ENCODE data around the gene BCR.
"Not testable (repeated sequence)": the region's sequence is repeated elsewhere in the genome, so short reads cannot be mapped to it uniquely, and the experiment has no call there.

The BCR gene

DNA sequence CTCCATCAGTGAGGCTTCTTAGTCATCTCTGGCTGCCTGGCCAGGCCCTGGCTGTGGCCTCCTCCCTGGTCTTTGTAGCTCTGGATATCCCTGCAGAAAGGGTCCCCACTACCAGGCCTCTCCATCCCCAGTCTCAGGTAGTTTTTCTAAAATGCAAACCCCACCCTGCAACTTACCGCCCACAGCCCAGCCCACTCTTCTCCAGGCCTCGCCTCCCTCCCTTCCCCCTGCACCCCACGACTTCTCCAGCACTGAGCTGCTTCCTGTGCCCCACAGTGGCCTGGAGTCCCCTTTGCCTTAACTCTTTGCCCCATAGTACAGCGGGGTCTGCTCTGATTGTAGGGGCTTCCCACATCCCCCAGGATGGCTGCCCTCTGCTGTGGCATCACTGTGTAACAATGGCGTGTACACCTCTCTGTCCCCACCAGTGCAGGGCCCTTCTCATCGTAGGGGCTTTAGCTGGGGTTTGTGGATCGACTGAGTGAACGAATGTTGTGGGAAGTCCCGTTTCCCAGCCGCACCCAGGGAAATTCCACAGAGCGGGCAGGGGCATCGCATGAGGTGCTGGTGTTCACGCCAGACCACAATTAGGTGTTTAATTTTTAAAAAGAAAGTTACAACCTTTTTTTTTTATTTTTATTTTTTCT is 111.6 kb downstream of the BCR start:
- DNase-seq: no peak

GRCh38 chr22:23292453-23293350 is 112.4 kb downstream of the BCR start:
- DNase-seq: no peak

- no peak for DNase-seq
Observed at GRCh38 chr22:23293720-23294119, 113.4 kb downstream of the BCR start.

GRCh38 chr22:23294221-23294620 is 113.9 kb downstream of the BCR start:
- DNase-seq: no peak

- DNase-seq: no peak
Observed at GRCh38 chr22:23300476-23300875, 120.2 kb downstream of the BCR start.

DNA sequence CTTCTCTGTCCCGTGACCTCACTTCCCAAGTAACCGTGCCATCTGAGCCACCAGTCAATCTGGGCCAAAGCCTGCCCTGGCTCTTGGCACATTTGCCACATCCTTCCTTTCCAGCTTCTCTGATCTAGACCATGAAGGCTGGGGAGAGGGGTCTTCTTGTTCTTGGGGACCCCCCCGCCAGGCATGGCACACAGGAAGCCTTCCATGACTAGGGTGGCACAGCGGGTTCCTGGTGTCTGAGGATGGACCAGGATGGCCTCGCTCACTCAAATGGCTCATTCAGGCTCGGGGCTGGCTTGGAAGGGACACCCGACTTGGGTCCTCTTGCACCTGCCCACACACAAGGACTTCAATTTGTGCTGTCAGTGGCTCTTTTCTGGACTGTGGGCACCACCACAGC is 121.3 kb downstream of the BCR start:
- DNase-seq: no peak

GRCh38 chr22:23302171-23303002 is 122.1 kb downstream of the BCR start:
- DNase-seq: no peak

DNA sequence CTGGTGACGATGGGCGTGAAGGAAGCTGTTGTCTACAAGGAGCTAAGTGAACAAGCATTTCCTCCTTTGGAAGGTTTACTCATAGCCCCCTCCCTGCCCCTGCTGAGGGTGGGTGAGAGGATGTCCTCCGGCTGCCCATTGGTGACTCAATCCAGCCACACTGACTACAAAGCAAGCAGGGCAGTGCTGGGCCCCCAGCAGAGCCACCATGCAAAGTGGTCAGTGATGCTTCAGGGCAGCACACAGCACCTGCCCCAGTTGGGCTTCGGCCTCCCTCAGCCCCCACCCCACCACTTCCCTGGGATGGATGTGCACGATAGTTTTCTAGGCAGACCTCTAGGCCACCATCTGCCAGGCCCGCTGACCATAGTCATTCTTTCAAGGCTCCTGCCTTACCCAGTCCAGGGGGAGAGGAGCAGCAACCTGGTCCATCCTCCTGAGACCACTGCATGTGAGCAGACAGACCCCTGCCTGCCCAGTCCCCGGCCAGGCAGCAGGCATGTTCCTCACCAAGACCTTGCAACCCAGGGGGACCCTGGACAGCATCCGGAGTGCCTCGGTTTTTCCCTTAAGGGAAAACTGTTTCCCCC is 125.1 kb downstream of the BCR start:
- DNase-seq: peak; percentile 13 to 52 (median 46)

GRCh38 chr22:23305922-23306374 is 125.6 kb downstream of the BCR start:
- peak in 1 of 4 experiments; percentile 1 for DNase-seq

GRCh38 chr22:23306438-23306921 is 126.2 kb downstream of the BCR start:
- peak; percentile 9 to 73 (median 60) for DNase-seq

DNA sequence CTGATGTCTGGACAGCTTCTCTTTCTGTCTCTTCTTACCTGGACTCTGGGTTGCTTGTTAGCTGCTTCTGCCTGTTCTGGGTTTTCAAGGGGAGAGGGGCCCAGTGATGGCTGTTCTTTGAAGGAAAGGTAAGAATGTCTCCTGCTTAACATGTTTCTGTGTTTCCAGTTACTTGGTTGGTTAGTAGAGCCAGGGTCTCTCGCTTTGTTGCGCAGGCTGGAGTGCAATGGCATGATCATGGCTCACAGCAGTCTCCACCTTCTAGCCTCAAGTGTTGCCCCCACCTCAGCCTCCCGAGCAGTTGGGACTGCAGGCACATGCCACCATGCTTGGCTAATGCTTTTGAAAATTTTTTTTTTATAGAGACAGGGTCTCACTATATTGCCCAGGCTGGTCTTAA is 126.6 kb downstream of the BCR start:
- DNase-seq: no peak

DNA sequence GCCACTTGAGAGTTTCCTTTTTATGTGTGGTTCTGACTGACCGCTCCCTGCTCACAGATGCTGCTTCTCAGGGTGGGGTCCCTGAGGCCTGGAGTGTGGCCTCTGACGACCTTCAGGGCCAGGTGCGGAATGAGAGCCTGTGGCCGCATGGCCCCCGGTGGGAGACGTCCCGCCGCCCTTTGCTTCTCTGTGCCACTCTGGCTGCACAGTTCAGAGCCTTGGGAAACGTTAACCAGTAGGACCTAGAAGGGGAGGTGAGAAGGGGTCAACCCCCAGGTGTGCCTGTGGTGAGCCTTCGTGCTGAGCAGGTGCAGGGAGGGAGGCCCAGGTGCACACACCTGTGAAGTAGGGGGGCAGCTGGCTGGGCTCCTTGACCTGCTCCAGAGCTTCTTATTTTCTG is 127.2 kb downstream of the BCR start:
- not testable (repeated sequence) for DNase-seq

DNA sequence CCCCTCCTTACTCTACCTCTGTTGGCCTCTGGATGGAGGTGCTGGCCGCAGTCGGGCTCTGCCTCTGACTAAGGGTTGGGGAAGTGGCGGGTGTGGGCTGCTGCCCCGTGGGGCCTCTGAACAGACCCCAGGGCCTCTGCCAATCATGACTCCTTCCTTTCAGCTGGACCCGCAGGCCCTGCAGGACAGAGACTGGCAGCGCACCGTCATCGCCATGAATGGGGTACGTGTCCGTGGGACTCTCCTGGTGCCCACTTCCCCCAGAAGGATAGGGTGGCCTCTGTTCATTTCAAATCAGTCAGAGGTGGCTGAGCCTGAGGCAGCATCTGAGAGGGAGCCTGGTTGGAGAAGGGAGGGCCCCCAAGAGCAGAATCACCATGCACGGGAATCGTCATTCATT is 129.0 kb downstream of the BCR start:
- DNase-seq: not testable (repeated sequence)

GRCh38 chr22:23310443-23311097 is 130.3 kb downstream of the BCR start:
- not testable (repeated sequence) for DNase-seq

- not testable (repeated sequence) for DNase-seq
Observed at GRCh38 chr22:23311635-23312420, 131.5 kb downstream of the BCR start.

GRCh38 chr22:23313791-23314567 is 133.7 kb downstream of the BCR start:
- no peak for DNase-seq

DNA sequence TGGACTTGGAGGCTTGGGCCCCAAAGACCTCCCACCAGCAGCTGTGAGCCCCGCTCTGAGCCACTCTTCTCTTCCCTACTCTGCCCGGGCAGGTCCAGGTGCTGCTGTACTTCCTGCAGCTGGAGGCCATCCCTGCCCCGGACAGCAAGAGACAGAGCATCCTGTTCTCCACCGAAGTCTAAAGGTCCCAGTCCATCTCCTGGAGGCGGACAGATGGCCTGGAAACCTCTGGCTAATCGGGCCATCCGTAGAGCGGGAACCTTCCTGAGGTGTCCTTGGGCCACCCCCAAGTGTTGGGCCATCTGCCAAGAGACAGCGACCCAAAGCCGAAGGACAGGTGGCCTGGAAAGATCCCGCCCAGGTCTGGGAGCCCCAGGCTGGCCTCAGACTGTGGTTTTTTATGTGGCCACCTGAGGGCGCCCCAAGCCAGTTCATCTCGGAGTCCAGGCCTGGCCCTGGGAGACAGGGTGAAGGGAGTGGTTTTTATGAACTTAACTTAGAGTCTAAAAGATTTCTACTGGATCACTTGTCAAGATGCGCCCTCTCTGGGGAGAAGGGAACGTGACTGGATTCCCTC is 135.1 kb downstream of the BCR start:
- DNase-seq: peak; percentile 59 to 85 (median 72)

- not testable (repeated sequence) for DNase-seq
Observed at GRCh38 chr22:23316596-23316995, 136.3 kb downstream of the BCR start.

GRCh38 chr22:23318316-23318715 is 138.0 kb downstream of the BCR start:
- DNase-seq: not testable (repeated sequence)

Measured in suppressor macrophage (primary cell).